Measurements from ENCODE around the gene ANKRD6. TPM values are rescaled to one million over a fixed set of nuclear protein-coding genes. Genes with fewer than 3 reads are reported as not detected.

ANKRD6 gene
- total RNA-seq, 1 experiment from 2014 or later: 5.6 TPM

DNA sequence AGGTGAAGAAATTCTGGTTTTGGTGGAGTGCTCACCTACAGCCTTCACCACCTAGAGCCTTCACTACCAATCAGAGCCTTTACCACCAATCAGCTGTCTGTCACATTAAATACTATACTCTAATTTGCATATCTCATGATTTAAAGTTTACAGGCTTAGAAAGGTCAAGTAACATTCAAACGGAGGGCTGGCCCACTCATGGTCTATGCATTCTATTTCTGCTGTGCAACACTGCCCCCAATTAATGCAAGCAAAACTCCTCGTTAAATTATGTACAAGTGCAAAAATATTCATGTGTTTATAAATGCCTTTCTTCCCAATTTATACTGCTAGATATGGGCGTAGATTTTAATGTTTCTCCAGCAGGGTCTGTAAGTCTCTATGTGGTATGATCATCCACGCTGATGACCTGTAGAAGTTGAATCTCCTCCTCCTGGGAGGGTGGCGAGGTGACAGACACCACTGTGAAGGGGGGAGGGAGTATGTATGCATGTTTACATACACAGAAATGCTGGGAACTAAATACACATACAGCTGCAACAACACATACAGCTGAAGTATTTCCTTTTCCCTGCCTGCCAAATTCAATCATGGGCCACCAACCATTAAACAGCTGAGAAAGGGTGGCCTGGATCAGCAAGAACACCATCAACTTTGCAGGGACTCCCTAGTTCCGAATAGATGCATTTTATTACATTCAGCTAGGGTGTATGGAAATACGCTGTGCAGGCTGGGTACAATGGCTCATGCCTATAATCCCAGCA, 34.0 kb upstream of the ANKRD6 start:
- Histone ChIP-seq H3F3A (ENCODE audit: low read length, unreplicated experiment) (no peaks in the 10 kb centered on the region), H3K9ac (ENCODE audit: low read length) (no peak overlapping the region), H3K27ac (ENCODE audit: low read length) (no peak overlapping the region), H3K4me3 (ENCODE audit: low read length) (no peak overlapping the region), H3K79me2 (ENCODE audit: low read length) (no peaks in the 10 kb centered on the region), H3K4me1 (ENCODE audit: insufficient read depth, low read length) (no peaks in the 10 kb centered on the region), H3K9me3 (ENCODE audit: low read length) (no peaks in the 10 kb centered on the region), H2AFZ (ENCODE audit: low read length) (no peak overlapping the region), H4K20me1 (ENCODE audit: low read length) (no peaks in the 10 kb centered on the region), H3K27me3 (ENCODE audit: low read length) (no peaks in the 10 kb centered on the region), H3K9me2 (replicated peaks; ENCODE audit: low read length) (no peaks in the 10 kb centered on the region), H3K4me2 (ENCODE audit: low read length) (no peak overlapping the region), H3K36me3 (ENCODE audit: low read depth, low read length) (no peaks in the 10 kb centered on the region)
- intact Hi-C loops (cut with micrococcal nuclease): no loop called here
- ChIA-PET CTCF (interaction anchor here (0.6 kb wide), 1 partner anchor 25 kb away, joined by 6 read pairs; no protein-coding TSS in a partner anchor), POLR2A (ENCODE audit: unreplicated experiment) (no interaction called here)
- ATAC-seq (no peak), DNase-seq (no peak)
- no peak for TF ChIP-seq EZH2 (IDR thresholded peaks at IDR 0.05; ENCODE audit: low read length, unreplicated experiment)
- TF ChIP-seq CTCF (conservative IDR thresholded peaks at IDR 0.05; ENCODE audit: low read depth, low read length): no peak
- no peak for TF ChIP-seq EZH2phosphoT487 (IDR thresholded peaks at IDR 0.05; ENCODE audit: borderline replicate concordance, low read length)
- BruUV-seq (replicated peaks): no TSS peak

DNA sequence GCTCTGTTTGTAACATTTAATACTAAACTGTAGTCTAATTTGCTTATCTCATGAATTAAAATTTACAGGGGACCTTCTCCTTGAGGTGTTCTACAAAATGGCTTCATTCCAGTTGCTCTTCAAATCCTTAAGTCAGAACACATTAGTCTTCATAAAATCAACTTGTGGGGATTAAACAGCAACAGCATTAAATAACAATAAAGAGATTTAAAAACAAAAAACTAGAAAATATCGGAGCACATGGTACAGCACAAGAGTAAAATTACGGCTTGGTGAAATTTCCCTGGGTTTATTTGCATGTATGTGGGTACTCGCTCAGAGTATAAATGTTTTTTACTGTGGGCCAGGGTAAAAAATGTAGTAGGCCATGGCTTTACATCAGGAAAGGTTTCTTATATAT, 32.9 kb upstream of the ANKRD6 start:
- no peaks in the 10 kb centered on the region for H3K79me2 ChIP-seq (ENCODE audit: low read length)
- CTCF ChIA-PET: no interaction called here
- H4K20me1 ChIP-seq (ENCODE audit: low read length): no peaks in the 10 kb centered on the region
- no peaks in the 10 kb centered on the region for H3K27me3 ChIP-seq (ENCODE audit: low read length)
- POLR2A ChIA-PET (ENCODE audit: unreplicated experiment): no interaction called here
- BruUV-seq (replicated peaks): no TSS peak
- intact Hi-C loops (cut with micrococcal nuclease): no loop called here
- H3K36me3 ChIP-seq (ENCODE audit: low read depth, low read length): no peaks in the 10 kb centered on the region
- H3K27ac ChIP-seq (ENCODE audit: low read length): no peak overlapping the region
- no peak overlapping the region for H3K9ac ChIP-seq (ENCODE audit: low read length)
- no peak overlapping the region for H3K4me3 ChIP-seq (ENCODE audit: low read length)
- ATAC-seq (no peak), DNase-seq (no peak)
- no peak overlapping the region for H2AFZ ChIP-seq (ENCODE audit: low read length)
- TF ChIP-seq CTCF (conservative IDR thresholded peaks at IDR 0.05; ENCODE audit: low read depth, low read length) (no peak), EZH2 (IDR thresholded peaks at IDR 0.05; ENCODE audit: low read length, unreplicated experiment) (no peak), EZH2phosphoT487 (IDR thresholded peaks at IDR 0.05; ENCODE audit: borderline replicate concordance, low read length) (no peak)
- H3K4me1 ChIP-seq (ENCODE audit: insufficient read depth, low read length): no peaks in the 10 kb centered on the region
- H3F3A ChIP-seq (ENCODE audit: low read length, unreplicated experiment): no peaks in the 10 kb centered on the region
- H3K9me2 ChIP-seq (replicated peaks; ENCODE audit: low read length): no peaks in the 10 kb centered on the region
- no peaks in the 10 kb centered on the region for H3K9me3 ChIP-seq (ENCODE audit: low read length)
- H3K4me2 ChIP-seq (ENCODE audit: low read length): no peak overlapping the region

- Histone ChIP-seq H3K4me2 (ENCODE audit: low read length) (no peak overlapping the region), H4K20me1 (ENCODE audit: low read length) (no peaks in the 10 kb centered on the region), H3K9ac (ENCODE audit: low read length) (no peak overlapping the region), H3K27me3 (ENCODE audit: low read length) (no peaks in the 10 kb centered on the region), H3K27ac (ENCODE audit: low read length) (no peak overlapping the region), H3F3A (ENCODE audit: low read length, unreplicated experiment) (no peaks in the 10 kb centered on the region), H3K79me2 (ENCODE audit: low read length) (no peaks in the 10 kb centered on the region), H3K4me1 (ENCODE audit: insufficient read depth, low read length) (no peaks in the 10 kb centered on the region), H2AFZ (ENCODE audit: low read length) (no peak overlapping the region), H3K4me3 (ENCODE audit: low read length) (no peak overlapping the region), H3K9me3 (ENCODE audit: low read length) (no peaks in the 10 kb centered on the region), H3K36me3 (ENCODE audit: low read depth, low read length) (no peaks in the 10 kb centered on the region), H3K9me2 (replicated peaks; ENCODE audit: low read length) (no peaks in the 10 kb centered on the region)
- intact Hi-C loops (cut with micrococcal nuclease): no loop called here
- ChIA-PET CTCF (no interaction called here), POLR2A (ENCODE audit: unreplicated experiment) (no interaction called here)
- ATAC-seq (no peak), DNase-seq (no peak)
- no TSS peak for BruUV-seq (replicated peaks)
- TF ChIP-seq CTCF (conservative IDR thresholded peaks at IDR 0.05; ENCODE audit: low read depth, low read length): no peak
- TF ChIP-seq EZH2phosphoT487 (IDR thresholded peaks at IDR 0.05; ENCODE audit: borderline replicate concordance, low read length): no peak
- TF ChIP-seq EZH2 (IDR thresholded peaks at IDR 0.05; ENCODE audit: low read length, unreplicated experiment): no peak
These were observed 32.0 kb upstream of the ANKRD6 start for GRCh38 chr6:89400912-89401399.

All from PC-3 (cell line).